ENCODE measurements around the gene PPP3R2. TPM values are rescaled to one million over a fixed set of nuclear protein-coding genes. Genes with fewer than 3 reads are reported as not detected.

PPP3R2 gene
- total and polyA plus RNA-seq, 2 experiments from 2014 or later, result not detected

- TF ChIP-seq EZH2 (IDR thresholded peaks at IDR 0.05; ENCODE audit: low read depth, unreplicated experiment) (no peak), STAT1 (IDR thresholded peaks at IDR 0.05; ENCODE audit: unreplicated experiment) (no peak), POLR2AphosphoS5 (IDR thresholded peaks at IDR 0.05; ENCODE audit: low read depth) (no peak), CREB1 (CRISPR knock-in tag; IDR thresholded peaks at IDR 0.05; ENCODE audit: low read depth) (no peak), NANOG (IDR thresholded peaks at IDR 0.05; ENCODE audit: borderline replicate concordance) (no peak), ETS1 (IDR thresholded peaks at IDR 0.05) (no peak)
- TF ChIP-seq, protein P1, sequence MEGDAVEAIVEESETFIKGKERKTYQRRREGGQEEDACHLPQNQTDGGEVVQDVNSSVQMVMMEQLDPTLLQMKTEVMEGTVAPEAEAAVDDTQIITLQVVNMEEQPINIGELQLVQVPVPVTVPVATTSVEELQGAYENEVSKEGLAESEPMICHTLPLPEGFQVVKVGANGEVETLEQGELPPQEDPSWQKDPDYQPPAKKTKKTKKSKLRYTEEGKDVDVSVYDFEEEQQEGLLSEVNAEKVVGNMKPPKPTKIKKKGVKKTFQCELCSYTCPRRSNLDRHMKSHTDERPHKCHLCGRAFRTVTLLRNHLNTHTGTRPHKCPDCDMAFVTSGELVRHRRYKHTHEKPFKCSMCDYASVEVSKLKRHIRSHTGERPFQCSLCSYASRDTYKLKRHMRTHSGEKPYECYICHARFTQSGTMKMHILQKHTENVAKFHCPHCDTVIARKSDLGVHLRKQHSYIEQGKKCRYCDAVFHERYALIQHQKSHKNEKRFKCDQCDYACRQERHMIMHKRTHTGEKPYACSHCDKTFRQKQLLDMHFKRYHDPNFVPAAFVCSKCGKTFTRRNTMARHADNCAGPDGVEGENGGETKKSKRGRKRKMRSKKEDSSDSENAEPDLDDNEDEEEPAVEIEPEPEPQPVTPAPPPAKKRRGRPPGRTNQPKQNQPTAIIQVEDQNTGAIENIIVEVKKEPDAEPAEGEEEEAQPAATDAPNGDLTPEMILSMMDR (conservative IDR thresholded peaks at IDR 0.05; ENCODE audit: low read depth in 2 of 2), result no peak
- TF ChIP-seq, protein P2, sequence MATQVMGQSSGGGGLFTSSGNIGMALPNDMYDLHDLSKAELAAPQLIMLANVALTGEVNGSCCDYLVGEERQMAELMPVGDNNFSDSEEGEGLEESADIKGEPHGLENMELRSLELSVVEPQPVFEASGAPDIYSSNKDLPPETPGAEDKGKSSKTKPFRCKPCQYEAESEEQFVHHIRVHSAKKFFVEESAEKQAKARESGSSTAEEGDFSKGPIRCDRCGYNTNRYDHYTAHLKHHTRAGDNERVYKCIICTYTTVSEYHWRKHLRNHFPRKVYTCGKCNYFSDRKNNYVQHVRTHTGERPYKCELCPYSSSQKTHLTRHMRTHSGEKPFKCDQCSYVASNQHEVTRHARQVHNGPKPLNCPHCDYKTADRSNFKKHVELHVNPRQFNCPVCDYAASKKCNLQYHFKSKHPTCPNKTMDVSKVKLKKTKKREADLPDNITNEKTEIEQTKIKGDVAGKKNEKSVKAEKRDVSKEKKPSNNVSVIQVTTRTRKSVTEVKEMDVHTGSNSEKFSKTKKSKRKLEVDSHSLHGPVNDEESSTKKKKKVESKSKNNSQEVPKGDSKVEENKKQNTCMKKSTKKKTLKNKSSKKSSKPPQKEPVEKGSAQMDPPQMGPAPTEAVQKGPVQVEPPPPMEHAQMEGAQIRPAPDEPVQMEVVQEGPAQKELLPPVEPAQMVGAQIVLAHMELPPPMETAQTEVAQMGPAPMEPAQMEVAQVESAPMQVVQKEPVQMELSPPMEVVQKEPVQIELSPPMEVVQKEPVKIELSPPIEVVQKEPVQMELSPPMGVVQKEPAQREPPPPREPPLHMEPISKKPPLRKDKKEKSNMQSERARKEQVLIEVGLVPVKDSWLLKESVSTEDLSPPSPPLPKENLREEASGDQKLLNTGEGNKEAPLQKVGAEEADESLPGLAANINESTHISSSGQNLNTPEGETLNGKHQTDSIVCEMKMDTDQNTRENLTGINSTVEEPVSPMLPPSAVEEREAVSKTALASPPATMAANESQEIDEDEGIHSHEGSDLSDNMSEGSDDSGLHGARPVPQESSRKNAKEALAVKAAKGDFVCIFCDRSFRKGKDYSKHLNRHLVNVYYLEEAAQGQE (IDR thresholded peaks at IDR 0.05; ENCODE audit: unreplicated experiment), result no peak
- Histone ChIP-seq H3K9me2 (ENCODE audit: insufficient read depth) (peaks cover 6% of the 10 kb centered on the region; the same call in 1 of the 2 replicates), H3K27ac (ENCODE audit: low read depth) (no peak overlapping the region), H3K79me2 (replicated peaks; ENCODE audit: insufficient read depth) (no peaks in the 10 kb centered on the region), H3K4me2 (no peak overlapping the region), H3K4me3 (no peak overlapping the region), H2AFZ (no peak overlapping the region), H3K4me1 (ENCODE audit: insufficient read depth) (no peaks in the 10 kb centered on the region), H4K20me1 (replicated peaks; ENCODE audit: insufficient read depth) (no peaks in the 10 kb centered on the region), H3K36me3 (ENCODE audit: insufficient read depth) (no peaks in the 10 kb centered on the region), H3K27me3 (ENCODE audit: insufficient read depth) (no peaks in the 10 kb centered on the region), H3F3A (replicated peaks; ENCODE audit: low read depth) (no peaks in the 10 kb centered on the region)
- Mint-ChIP-seq H3K4me3 (no peak overlapping the region), H3K4me1 (no peaks in the 10 kb centered on the region), H3K27ac (no peak overlapping the region), H3K9me3 (no peaks in the 10 kb centered on the region; the same call in 2 of the 3 replicates), H3K36me3 (ENCODE audit: low read depth) (no peaks in the 10 kb centered on the region), H3K27me3 (ENCODE audit: insufficient read depth, low read depth, poor library complexity) (peaks cover 7% of the 10 kb centered on the region)
- no peak for ATAC-seq
- DNase-seq (ENCODE audit: low spot score), result no peak
Observed at GRCh38 chr9:101591787-101592446, 2.9 kb downstream of the PPP3R2 start.

- H3K27me3 ChIP-seq (ENCODE audit: insufficient read depth), result no peaks in the 10 kb centered on the region
- no peak overlapping the region for H3K4me2 ChIP-seq
- peaks cover 7% of the 10 kb centered on the region for H3K27me3 Mint-ChIP-seq (ENCODE audit: insufficient read depth, low read depth, poor library complexity)
- no peaks in the 10 kb centered on the region for H3K79me2 ChIP-seq (replicated peaks; ENCODE audit: insufficient read depth)
- peaks cover 6% of the 10 kb centered on the region; the same call in 1 of the 2 replicates for H3K9me2 ChIP-seq (ENCODE audit: insufficient read depth)
- no peak for ATAC-seq
- H3K36me3 ChIP-seq (ENCODE audit: insufficient read depth), result no peaks in the 10 kb centered on the region
- no peaks in the 10 kb centered on the region for H3K36me3 Mint-ChIP-seq (ENCODE audit: low read depth)
- no peaks in the 10 kb centered on the region for H3F3A ChIP-seq (replicated peaks; ENCODE audit: low read depth)
- H3K4me3 Mint-ChIP-seq, result no peak overlapping the region
- no peak for DNase-seq (ENCODE audit: low spot score)
- H3K27ac ChIP-seq (ENCODE audit: low read depth), result no peak overlapping the region
- H3K27ac Mint-ChIP-seq, result no peak overlapping the region
- no peaks in the 10 kb centered on the region for H4K20me1 ChIP-seq (replicated peaks; ENCODE audit: insufficient read depth)
- no peaks in the 10 kb centered on the region for H3K4me1 ChIP-seq (ENCODE audit: insufficient read depth)
- H3K4me3 ChIP-seq, result no peak overlapping the region
- H3K9me3 Mint-ChIP-seq, result no peaks in the 10 kb centered on the region; the same call in 2 of the 3 replicates
- H3K4me1 Mint-ChIP-seq, result no peaks in the 10 kb centered on the region
- H2AFZ ChIP-seq, result no peak overlapping the region
- TF ChIP-seq ZNF114 (CRISPR knock-in tag; IDR thresholded peaks at IDR 0.05), result no peak
- no peak for TF ChIP-seq CREB1 (CRISPR knock-in tag; IDR thresholded peaks at IDR 0.05; ENCODE audit: low read depth)
Observed at GRCh38 chr9:101590901-101591300, 3.9 kb downstream of the PPP3R2 start.
